A673 (cell line): Measurements from ENCODE around the gene SPRED1. TPM values are rescaled to one million over a fixed set of nuclear protein-coding genes. Genes with fewer than 3 reads are reported as not detected.
A peak's percentile ranks its signal among the peaks of the same experiment; 100 is the strongest.

ENCODE experiments used
- Bru-seq: library from RNA; stranded (reverse); fragments of 400-500 nt; gene quantifications from one replicate; lab custom pipeline; 2021; lab: Mats Ljungman, UMichigan
- BruChase-seq, 2 experiments: library from RNA; stranded (reverse); fragments of 400-500 nt; gene quantifications; one replicate each; lab custom pipeline; 2021; lab: Mats Ljungman, UMichigan
- BruUV-seq: library from RNA; stranded (reverse); fragments of 400-500 nt; replicated peaks from 2 replicates; lab custom pipeline; 2021; lab: Mats Ljungman, UMichigan
- CTCF ChIA-PET: fragments of 300-600 bp; sonication (Branson Sonifier 250); formaldehyde crosslinking; loops from one replicate; lab custom pipeline; 2022; ENCODE audit warnings: antibody characterized with exemption; lab: Charles Lee
- POLR2A ChIA-PET: fragments of 300-600 bp; sonication (Branson Sonifier 250); formaldehyde crosslinking; loops from one replicate; lab custom pipeline; 2022; ENCODE audit warnings: antibody characterized with exemption; ENCODE audit not compliant: low non-redundant PET; lab: Charles Lee
- DNase-seq: peaks from one replicate; pipeline ENCODE4 v3.0.0-alpha.2; 2015; ENCODE audit warnings: low spot score
- H3K27ac ChIP-seq: fragments of 200-600 bp; sonication (generic); 2 replicates; pipeline ENCODE4 v1.5.1; 2016; ENCODE audit warnings: mixed run types, low read depth, mild to moderate bottlenecking, mixed read lengths, antibody characterized with exemption, low read length; ENCODE audit not compliant: poor library complexity, severe bottlenecking
- H3K27me3 ChIP-seq: fragments of 200-600 bp; sonication (generic); replicated peaks from 2 replicates; pipeline ENCODE4 v1.6.1; 2017; ENCODE audit warnings: mixed run types, low read depth, mild to moderate bottlenecking, mixed read lengths, antibody characterized with exemption, low read length; ENCODE audit not compliant: insufficient read depth, poor library complexity
- H3K36me3 ChIP-seq: fragments of 200-600 bp; sonication (generic); 2 replicates; pipeline ENCODE4 v1.6.1; 2016; ENCODE audit warnings: mixed run types, mild to moderate bottlenecking, mixed read lengths, antibody characterized with exemption, low read length; ENCODE audit not compliant: insufficient read depth, poor library complexity, severe bottlenecking
- H3K4me1 ChIP-seq: fragments of 200-600 bp; sonication (generic); 2 replicates; pipeline ENCODE4 v1.6.1; 2017; ENCODE audit warnings: mixed run types, mild to moderate bottlenecking, mixed read lengths, antibody characterized with exemption, low read length; ENCODE audit not compliant: insufficient read depth, poor library complexity, severe bottlenecking
- H3K4me3 ChIP-seq: fragments of 200-600 bp; sonication (generic); 2 replicates; pipeline ENCODE4 v1.5.1; 2016; ENCODE audit warnings: low read depth, mixed run types, mild to moderate bottlenecking, mixed read lengths, low read length; ENCODE audit not compliant: poor library complexity, severe bottlenecking
- H3K9me3 ChIP-seq: fragments of 200-600 bp; sonication (generic); 2 replicates; pipeline ENCODE4 v1.6.1; 2016; ENCODE audit warnings: mixed run types, low read depth, mild to moderate bottlenecking, mixed read lengths, antibody characterized with exemption, low read length; ENCODE audit not compliant: poor library complexity, severe bottlenecking
- EZH2 ChIP-seq: fragments of 200-600 bp; sonication (generic); IDR thresholded peaks from 2 replicates; pipeline ENCODE4 v1.6.1; 2017; ENCODE audit warnings: borderline replicate concordance, low read depth, mild to moderate bottlenecking, mixed read lengths, antibody characterized with exemption, low read length; ENCODE audit not compliant: poor library complexity, severe bottlenecking
- intact Hi-C: fragments of 100-400 bp; cut with micrococcal nuclease; formaldehyde crosslinking; loops from one replicate; pipeline ENCODE4 v1.10.0; 2022; ENCODE audit not compliant: unreplicated experiment
- long read RNA-seq: library from polyadenylated mRNA; stranded (forward); transcript quantifications from one replicate; pipeline ENCODE4 v2.0.0, GENCODE V29; 2022
- total RNA-seq: library from RNA; stranded (reverse); gene quantifications from 2 replicates; pipeline ENCODE4 v1.2.3, GENCODE V29; 2021
- TF ChIP-seq, protein P1 (sequence below): fragments of 300-800, 200-600 bp; sonication (generic); conservative IDR thresholded peaks from 2 replicates; pipeline ENCODE4 v1.5.1; 2017; ENCODE audit warnings: low read depth, mild to moderate bottlenecking, antibody characterized with exemption, low read length, moderate library complexity, mixed read lengths

The SPRED1 gene
- total RNA-seq (14.2 and 17.3 TPM in 2 replicates), Bru-seq, nascent RNA (percentile 90 among the genes with signal in this experiment), BruChase-seq, experiment 1, labeled RNA remaining after a 2-hour chase (percentile 82 among the genes with signal in this experiment), BruChase-seq, experiment 2, labeled RNA remaining after a 6-hour chase (percentile 70 among the genes with signal in this experiment)
- long read RNA-seq, full-length matches to known transcripts: 13 of 16 reads
- long read RNA-seq, partial matches to known transcripts: 1 of 16 reads
- long read RNA-seq, other reads (novel, unspliced or antisense): 2 of 16 reads

DNA sequence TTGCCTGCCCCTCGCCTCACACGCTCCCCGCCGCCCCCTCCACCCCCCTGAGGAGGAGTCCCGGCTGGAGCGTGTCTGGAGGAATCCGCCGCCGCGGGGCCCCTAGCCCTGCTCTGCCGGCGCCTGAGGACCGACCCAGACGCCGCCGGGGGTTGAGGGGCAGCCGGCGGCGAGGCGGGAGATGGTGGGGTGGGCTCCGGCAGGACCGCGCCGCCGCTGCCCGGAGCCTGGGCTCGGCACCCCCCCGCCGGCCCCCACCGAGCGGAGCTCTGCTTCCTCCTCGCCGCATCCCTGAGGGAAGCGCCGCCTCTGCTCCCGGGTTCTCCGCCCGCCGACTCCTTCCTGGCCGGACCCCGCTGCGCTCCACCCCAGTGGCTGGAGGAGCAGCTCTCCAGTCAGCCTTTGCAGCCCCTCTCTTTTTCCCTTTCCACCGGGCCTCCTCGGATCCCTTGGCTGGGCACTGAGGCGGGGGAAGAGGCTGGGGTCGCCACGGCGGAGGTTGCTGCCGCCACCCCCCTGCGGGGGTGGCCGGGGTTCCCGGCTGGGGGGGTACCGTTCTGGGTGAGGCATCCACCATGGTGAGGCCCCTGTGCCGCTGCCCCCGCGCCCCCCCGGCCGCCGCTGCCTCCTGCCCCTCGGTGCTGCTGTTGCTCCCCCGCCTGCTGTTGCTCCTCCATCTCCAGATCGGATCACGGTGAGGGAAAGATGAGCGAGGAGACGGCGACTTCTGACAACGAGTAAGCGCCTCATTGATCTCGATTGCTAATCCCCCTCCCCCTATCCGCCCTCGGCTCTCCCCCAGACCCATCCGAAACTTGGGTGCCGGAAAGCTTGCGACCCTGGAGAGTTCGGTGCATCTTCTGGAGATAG, at the start of gene SPRED1:
Gene SPRED1, plus strand, starts transcription at position 356 of the 870 bp plus-strand sequence. Its CDS starts 350 bp downstream, at position 706.
- CTCF ChIA-PET: no interaction called here
- DNase-seq: peak; percentile 81
- TF ChIP-seq, protein P1, sequence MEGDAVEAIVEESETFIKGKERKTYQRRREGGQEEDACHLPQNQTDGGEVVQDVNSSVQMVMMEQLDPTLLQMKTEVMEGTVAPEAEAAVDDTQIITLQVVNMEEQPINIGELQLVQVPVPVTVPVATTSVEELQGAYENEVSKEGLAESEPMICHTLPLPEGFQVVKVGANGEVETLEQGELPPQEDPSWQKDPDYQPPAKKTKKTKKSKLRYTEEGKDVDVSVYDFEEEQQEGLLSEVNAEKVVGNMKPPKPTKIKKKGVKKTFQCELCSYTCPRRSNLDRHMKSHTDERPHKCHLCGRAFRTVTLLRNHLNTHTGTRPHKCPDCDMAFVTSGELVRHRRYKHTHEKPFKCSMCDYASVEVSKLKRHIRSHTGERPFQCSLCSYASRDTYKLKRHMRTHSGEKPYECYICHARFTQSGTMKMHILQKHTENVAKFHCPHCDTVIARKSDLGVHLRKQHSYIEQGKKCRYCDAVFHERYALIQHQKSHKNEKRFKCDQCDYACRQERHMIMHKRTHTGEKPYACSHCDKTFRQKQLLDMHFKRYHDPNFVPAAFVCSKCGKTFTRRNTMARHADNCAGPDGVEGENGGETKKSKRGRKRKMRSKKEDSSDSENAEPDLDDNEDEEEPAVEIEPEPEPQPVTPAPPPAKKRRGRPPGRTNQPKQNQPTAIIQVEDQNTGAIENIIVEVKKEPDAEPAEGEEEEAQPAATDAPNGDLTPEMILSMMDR: no peak
- TF ChIP-seq EZH2: no peak
- BruUV-seq: no TSS peak
- Histone ChIP-seq H3K4me3 (peak within 1 kb of the TSS; percentile 91), H3K4me1 (peaks cover 34% of the 10 kb centered on the region), H3K27ac (peak within 1 kb of the TSS; percentile 98), H3K9me3 (no peaks in the 10 kb centered on the region), H3K27me3 (peaks cover 6% of the 10 kb centered on the region), H3K36me3 (no peaks in the 10 kb centered on the region)
- intact Hi-C loops: loop anchor here (5.0 kb wide), 3 partner anchors 50 to 255 kb away; no protein-coding TSS in a partner anchor
- POLR2A ChIA-PET: no interaction called here

DNA sequence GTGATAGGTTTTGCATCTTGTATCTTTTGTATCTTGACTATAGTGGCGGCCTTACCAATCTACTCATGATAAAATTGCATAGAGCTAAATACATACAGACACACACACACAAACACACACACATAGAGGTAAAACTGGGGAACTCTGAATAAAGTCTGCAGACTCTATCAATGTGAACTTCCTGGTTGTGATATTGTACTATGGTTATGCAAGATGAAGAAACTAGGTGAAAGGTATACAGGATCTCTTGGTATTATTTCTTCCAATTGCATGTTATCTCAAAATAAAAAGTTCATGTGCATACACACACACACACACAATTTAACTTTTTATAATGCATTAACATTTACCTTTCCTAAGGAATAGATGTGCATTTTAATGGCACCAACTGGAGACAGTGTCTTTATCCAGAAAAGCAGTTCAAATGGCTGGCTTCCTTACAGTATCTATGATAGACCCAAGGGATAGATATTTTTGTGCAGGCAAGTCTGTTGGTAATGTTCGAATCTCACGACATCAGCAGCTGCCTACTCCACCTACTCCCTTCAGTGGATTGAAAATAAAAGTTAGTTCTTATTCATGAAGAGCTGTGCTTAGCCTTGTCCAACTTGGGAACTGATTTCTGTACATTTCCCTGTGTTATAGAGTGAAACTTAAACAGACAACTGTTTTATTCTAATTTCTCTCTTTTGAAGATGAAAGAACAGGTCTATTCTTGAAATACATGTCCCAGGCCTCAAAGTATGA, 46.9 kb upstream of the SPRED1 start:
- TF ChIP-seq EZH2: no peak
- TF ChIP-seq, protein P1: no peak
- H3K36me3 ChIP-seq: no peaks in the 10 kb centered on the region
- intact Hi-C loops: no loop called here
- no peaks in the 10 kb centered on the region for H3K9me3 ChIP-seq
- CTCF ChIA-PET: no interaction called here
- H3K4me1 ChIP-seq: no peaks in the 10 kb centered on the region
- H3K27ac ChIP-seq: no peak overlapping the region
- POLR2A ChIA-PET: no interaction called here
- no TSS peak for BruUV-seq
- H3K27me3 ChIP-seq: no peaks in the 10 kb centered on the region
- no peak overlapping the region for H3K4me3 ChIP-seq
- DNase-seq: no peak

DNA sequence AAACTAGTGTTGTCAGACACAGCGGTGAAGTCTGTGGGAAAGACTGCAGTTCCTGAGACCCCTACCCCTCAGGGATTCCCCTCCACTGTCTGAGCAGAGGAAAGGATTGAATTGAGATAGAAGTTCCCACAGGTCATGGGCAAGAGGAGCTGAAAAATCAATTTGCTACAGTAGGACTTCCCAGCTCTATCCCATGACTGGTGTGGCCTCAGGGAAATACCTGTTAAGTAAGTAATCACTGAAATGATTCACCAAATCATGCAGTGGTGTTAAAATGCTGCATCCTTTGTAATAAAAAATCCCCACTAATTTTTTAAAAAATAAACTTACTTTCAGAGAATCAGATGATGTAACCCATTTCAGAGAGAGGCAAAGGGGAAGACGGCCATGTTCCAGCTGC, 45.0 kb upstream of the SPRED1 start:
- no peak for DNase-seq
- Histone ChIP-seq H3K27me3 (no peaks in the 10 kb centered on the region), H3K36me3 (no peaks in the 10 kb centered on the region), H3K9me3 (no peaks in the 10 kb centered on the region), H3K4me3 (no peak overlapping the region), H3K27ac (no peak overlapping the region), H3K4me1 (no peaks in the 10 kb centered on the region)
- ChIA-PET POLR2A (no interaction called here), CTCF (no interaction called here)
- intact Hi-C loops: no loop called here
- no peak for TF ChIP-seq EZH2
- TF ChIP-seq, protein P1: no peak
- BruUV-seq: no TSS peak
